HG03175 (cell line): ENCODE data around the gene DNAJC7.

Source experiments
- ATAC-seq: cut with Tn5 transposase; IDR thresholded peaks from one replicate; pipeline ENCODE4 v1.9.1; 2021; ENCODE audit warnings: mild to moderate bottlenecking, moderate library complexity; ENCODE audit not compliant: unreplicated experiment

The DNAJC7 gene

GRCh38 chr17:42016941-42017865 is at the start of gene DNAJC7:
Gene DNAJC7 (minus strand): TSS chr17:42017439. CDS start chr17:42017416, 23 bp downstream.
- ATAC-seq: peak; percentile 89

DNA sequence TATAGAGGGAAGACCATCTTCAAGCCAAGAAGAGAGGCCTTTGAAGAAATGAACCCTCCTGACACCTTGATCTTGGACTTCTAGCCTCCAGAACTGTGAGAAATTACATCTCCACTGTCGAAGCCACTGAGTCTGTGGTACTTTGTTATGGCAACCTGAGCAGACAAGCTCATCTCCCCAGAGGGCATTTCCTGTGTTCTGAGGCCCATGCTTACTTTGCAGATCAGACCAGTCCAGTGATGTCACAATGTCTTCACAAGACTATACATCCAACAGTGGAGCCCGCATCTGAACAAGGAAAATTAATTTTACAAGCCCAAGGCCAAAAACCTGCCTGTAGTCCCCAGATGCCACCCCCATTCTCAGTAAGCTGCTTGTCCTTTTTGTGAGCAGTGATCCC is 48.0 kb upstream of the DNAJC7 start:
- no peak for ATAC-seq

DNA sequence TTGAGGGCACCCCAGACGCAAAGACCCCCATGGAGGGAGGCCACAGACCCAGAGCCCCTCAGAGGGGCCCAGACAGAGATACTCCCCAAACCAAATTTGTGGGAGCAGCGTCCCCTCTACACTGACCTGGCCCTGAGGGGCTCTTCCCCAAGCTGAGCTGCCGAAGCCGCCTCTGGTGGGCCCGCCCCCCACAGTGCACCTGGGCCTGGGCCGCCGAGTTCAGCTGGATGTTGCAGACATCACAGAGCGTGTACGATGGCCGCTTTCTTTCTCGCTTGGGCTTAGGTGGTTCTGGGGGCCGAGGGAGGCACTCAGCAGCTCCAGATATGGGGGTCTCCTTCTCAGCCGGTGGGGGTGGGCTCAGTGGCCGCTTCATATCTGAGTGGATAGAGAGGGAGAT is 45.4 kb upstream of the DNAJC7 start:
- ATAC-seq: no peak

DNA sequence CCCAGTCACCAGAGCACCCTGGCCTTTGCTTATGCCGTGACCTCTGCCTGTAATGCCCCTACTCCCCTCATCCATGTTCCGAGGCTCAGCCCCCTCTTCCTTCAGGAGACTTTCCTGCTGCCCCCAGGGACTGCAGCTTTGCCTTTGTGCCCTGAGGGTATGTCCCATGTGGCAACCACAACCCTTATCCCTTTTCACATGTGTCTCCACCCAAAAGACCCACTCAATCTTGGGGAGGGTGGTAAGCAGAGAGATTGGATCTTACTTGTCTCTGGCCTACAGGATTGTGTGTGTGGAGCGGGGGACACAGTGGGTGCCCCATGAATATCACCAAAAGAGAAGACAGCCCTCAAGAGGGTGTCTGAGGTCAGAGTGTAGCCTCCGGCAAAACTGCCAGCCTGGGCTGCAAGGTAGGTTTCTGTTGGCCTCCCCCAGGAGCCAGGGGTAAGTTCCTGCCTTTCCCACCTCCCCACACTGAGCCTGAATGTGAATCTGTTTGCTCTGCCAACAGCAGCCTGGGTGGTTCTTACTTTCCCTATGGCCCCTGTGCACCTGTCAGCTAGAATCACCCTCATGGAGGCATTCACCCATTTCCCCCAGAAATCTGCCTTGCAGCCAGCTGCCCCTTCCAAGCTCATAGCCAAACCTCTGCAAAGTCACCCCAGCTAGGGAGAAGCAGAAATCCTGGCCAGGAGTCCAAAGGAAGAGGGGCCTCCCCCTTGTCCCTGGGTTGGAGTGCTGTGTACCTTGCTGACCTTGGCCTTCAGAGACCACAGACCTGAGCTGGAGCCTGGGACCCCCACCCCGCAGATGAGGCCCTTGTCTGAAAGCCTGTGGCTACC is 44.6 kb upstream of the DNAJC7 start:
- ATAC-seq: no peak

- no peak for ATAC-seq
Measured at GRCh38 chr17:42060231-42060630, 43.0 kb upstream of the DNAJC7 start.

GRCh38 chr17:42059815-42060214 is 42.6 kb upstream of the DNAJC7 start:
- ATAC-seq: no peak

DNA sequence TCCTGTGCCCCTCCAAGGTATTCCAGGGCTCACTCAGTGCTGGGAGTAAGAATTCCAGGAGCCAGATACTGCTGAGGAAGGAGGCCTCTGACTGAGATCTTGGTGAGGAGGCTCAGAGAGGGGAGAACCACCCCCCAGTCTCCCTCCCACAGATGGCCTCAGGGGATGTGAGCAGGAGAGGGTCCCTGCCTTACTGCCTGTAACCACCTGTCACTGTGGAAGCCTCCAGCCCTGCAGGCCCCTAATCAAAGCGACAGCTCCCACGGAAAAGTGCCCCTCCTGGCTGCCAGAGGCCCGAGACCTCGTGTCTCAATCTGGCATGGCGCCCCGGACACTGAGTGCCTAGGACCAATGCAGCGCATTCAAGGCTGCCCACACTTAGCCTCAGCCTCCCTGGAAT is 40.8 kb upstream of the DNAJC7 start:
- ATAC-seq: no peak

DNA sequence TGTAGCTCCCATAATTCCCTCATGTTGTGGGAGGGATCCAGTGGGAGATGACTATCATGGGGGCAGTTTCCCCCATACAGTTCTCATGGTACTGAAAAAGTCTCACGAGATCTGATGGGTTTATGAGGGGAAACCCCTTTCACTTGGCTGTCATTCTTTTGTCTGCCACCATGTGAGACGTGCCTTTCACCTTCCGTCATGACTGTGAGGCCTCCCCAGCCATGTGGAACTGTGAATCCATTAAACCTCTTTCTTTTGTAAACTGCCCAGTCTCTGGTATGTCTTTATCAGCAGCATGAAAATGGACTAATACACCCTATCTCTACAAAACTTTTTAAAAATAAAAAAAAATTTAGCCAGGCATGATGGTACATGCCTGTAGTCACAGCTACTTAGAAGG is 39.4 kb upstream of the DNAJC7 start:
- no peak for ATAC-seq

- ATAC-seq: no peak
Measured at GRCh38 chr17:42055496-42055895, 38.3 kb upstream of the DNAJC7 start.

- no peak for ATAC-seq
Measured at GRCh38 chr17:42055027-42055426, 37.8 kb upstream of the DNAJC7 start.

DNA sequence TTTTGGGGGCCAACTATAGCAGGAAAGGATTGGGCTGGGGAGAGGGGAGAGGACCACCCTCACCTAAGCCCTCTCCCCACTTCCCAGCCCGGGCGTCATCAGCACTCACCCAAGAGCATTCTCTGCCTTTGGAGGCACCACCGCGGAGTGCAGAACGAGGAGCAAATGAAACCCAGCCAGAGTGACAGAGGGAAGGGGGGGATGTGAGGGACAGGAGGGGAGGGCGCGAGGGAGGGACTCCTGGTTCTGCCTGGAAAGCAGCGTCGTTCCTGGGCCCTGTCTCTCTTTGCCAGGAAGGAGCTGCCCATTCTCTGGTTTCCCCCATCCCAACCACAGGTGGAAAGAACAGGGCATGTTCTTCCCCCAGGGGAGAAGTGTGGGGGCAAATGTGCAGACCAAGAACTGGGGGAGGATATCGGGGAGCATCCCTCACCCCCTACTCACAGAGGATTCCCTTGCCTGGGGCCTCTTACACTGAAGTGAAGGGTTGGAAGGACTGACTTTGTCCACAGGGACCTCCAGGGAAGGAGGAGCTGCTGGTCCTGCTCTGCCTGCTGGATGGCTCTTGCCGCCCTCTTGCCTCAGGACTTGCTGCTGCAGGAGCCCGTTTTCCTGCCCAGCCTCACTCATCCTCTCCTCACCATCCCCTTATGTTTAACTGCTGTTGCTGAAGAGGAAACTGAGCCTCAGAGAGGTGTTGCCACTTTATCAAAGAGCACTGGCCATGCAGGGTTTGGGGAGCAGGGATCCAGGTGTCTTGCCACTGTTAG is 36.7 kb upstream of the DNAJC7 start:
- ATAC-seq: no peak

- no peak for ATAC-seq
Measured at GRCh38 chr17:42052346-42052877, 35.2 kb upstream of the DNAJC7 start.

DNA sequence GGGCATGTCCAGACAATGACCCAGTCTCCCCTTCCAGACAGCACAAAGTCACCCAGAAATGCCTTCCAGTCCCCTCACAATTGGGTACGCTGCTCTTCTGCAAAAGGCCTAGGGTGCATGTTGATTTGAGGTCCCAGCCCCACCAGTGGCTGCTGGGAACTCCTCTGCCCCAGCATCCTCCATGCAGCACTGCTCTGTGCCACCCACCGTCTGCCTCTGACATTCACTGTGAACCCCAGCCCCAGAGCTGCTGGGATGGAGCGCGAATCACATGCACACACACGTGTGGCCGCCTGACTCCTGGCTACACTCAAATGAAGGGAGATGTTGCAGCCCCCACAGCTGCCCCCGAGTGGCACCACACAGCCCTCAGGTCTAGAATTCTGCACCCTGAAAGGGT is 34.4 kb upstream of the DNAJC7 start:
- no peak for ATAC-seq

DNA sequence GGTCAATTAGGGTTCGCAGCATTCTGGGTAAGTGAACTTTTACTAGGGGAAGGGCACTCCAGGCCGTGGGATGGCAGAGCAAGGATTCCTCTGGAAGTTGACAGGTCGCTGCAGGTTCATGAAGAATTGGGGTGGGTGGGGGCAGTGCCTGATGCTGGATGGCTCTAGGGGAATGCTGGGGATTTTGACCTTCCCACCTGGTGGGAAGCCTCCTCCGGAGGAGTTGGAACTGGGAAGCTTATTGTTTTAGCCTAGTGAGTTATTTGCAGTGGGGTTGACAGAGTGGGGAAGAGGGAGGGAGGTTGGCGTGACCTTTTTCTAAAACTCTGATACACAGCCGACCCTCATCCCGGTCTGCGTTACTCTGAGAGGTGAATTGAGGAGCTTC is 33.8 kb upstream of the DNAJC7 start:
- no peak for ATAC-seq

DNA sequence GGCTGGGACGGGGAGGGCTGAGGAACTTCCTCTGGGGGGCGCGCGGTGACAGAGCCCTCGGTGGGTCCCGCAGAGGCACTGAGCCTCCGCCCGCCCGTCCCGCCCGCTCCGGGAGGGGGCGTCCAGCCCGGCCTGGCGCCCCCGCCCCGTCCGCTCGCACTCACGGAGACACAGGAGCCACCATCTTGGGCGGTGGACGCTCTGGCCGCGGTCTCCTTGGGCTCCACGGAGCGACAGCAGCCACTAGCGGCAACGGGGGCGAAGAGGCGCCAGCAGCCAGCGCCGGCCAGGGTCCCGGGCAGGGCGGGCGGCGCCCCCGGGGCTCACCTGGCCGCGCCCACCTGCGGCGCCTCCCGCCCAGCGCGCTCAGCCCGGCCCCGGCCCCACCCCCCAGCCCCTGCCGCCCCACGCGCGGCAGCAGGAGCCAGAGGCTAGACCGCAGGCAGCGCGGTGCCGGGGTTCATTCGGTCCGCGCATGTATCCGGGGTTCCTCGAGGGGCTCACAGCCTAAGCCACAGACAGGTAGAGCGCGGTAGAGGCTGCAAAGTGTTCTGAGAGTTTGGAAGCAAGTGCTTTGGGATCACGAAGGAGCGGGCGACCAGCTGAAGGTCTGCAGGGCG is 33.3 kb upstream of the DNAJC7 start, which contains the start of gene C17orf113:
TSS of gene C17orf113 (minus strand) at position 209 of the 620 bp plus-strand sequence. CDS start 7,225 bp downstream, outside the sequence.
- ATAC-seq: no peak

DNA sequence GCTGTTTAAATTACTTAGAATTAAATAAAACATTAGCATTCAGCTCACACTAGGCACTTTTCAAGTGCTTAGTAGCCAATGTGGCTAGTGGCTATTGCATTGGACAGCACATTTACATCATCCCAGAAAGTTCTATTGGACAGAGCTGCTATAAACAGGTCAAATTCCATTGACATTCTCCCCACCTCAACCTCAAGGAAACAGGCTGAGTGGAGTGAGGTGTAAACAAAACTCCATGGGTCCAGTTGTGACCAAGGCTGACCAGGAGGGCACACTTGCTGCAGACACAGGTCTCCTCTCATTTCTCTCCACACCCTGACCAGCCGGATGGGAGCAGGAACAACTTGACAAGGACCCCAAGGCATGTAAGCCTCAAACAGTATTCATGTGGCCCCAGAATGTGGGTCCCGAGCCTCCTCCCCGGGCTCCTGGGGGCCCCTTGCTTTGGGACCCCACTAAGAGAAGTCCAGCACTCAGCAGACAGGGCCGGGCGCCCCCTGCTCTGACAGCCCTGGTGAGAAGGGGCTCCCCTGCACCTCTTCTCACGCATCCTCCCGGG is 32.7 kb upstream of the DNAJC7 start:
- no peak for ATAC-seq

DNA sequence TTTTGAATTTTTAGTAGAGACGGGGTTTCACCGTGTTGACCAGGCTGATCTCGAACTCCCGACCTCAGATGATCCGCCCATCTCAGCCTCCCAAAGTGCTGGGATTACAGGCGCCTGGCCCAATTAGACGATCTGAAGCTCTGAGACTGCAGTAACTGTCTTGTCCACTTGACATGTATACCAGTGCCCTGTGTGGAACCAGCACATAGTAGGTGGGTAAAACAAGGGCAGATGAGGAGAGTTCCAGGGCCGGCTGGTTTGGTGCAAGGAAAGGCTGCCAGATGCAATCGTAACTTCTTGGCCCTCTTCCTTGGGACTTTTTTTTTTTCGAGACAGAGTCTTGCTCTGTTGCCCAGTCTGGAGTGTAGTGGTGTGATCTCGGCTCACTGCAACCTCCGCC is 30.1 kb upstream of the DNAJC7 start:
- ATAC-seq: no peak

- no peak for ATAC-seq
Measured at GRCh38 chr17:42045719-42046118, 28.5 kb upstream of the DNAJC7 start.

- ATAC-seq: no peak
Measured at GRCh38 chr17:42042598-42043319, 25.5 kb upstream of the DNAJC7 start.
